Nephron (organoid): Measurements from ENCODE around the gene GLB1L2.

ENCODE experiments used
- H3K27ac Mint-ChIP-seq, 3 experiments: 2 replicates each; pipeline ENCODE4 v1.8.0; 2020; ENCODE audit warnings: mixed read lengths in 3 of 3, mild to moderate bottlenecking in 2 of 3, moderate library complexity in 1 of 3
- H3K27me3 Mint-ChIP-seq: 2 replicates; pipeline ENCODE4 v1.8.0; 2021; ENCODE audit warnings: low read depth, mild to moderate bottlenecking, moderate library complexity, mixed read lengths
- H3K36me3 Mint-ChIP-seq: 2 replicates; pipeline ENCODE4 v1.8.0; 2020; ENCODE audit warnings: low read depth, mixed read lengths
- H3K4me1 Mint-ChIP-seq: 2 replicates; pipeline ENCODE4 v1.8.0; 2020; ENCODE audit warnings: mixed read lengths
- H3K4me3 Mint-ChIP-seq, 3 experiments: 2 replicates each; pipeline ENCODE4 v1.8.0; 2020; ENCODE audit warnings: mild to moderate bottlenecking in 3 of 3, mixed read lengths in 3 of 3, moderate library complexity in 2 of 3
- H3K9me3 Mint-ChIP-seq: 2 replicates; pipeline ENCODE4 v1.8.0; 2020; ENCODE audit warnings: mixed read lengths
- CTCF ChIP-seq, 3 experiments: fragments of 200-600 bp; sonication (generic); IDR thresholded peaks; one replicate each; pipeline ENCODE4 v1.5.0; 2021; ENCODE audit warnings: antibody characterized with exemption in 3 of 3; ENCODE audit not compliant: unreplicated experiment in 3 of 3

The GLB1L2 gene

GRCh38 chr11:134414766-134415765 is 83.3 kb downstream of the GLB1L2 start:
- Mint-ChIP-seq H3K36me3 (no peaks in the 10 kb centered on the region), H3K27me3 (peaks cover 80% of the 10 kb centered on the region), H3K9me3 (no peaks in the 10 kb centered on the region), H3K27ac (no peak overlapping the region), H3K4me1 (peaks cover 13% of the 10 kb centered on the region), H3K4me3 (peak overlapping the region; percentile 24 to 56 (median 54))
- no peak for TF ChIP-seq CTCF (IDR thresholded peaks at IDR 0.05; ENCODE audit: unreplicated experiment in 3 of 3)

- Mint-ChIP-seq H3K9me3 (no peaks in the 10 kb centered on the region), H3K4me3 (no peak overlapping the region), H3K4me1 (peaks cover 13% of the 10 kb centered on the region), H3K27me3 (peaks cover 72% of the 10 kb centered on the region), H3K36me3 (no peaks in the 10 kb centered on the region), H3K27ac (no peak overlapping the region)
- TF ChIP-seq CTCF (IDR thresholded peaks at IDR 0.05; ENCODE audit: unreplicated experiment in 3 of 3): no peak
Measured at GRCh38 chr11:134416726-134417125, 84.9 kb downstream of the GLB1L2 start.

GRCh38 chr11:134417871-134418840 is 86.4 kb downstream of the GLB1L2 start:
- H3K36me3 Mint-ChIP-seq: no peaks in the 10 kb centered on the region
- H3K27ac Mint-ChIP-seq: no peak overlapping the region
- H3K9me3 Mint-ChIP-seq: no peaks in the 10 kb centered on the region
- H3K4me3 Mint-ChIP-seq: no peak overlapping the region
- peaks cover 13% of the 10 kb centered on the region for H3K4me1 Mint-ChIP-seq
- H3K27me3 Mint-ChIP-seq: peaks cover 70% of the 10 kb centered on the region
- TF ChIP-seq CTCF (IDR thresholded peaks at IDR 0.05; ENCODE audit: unreplicated experiment in 3 of 3): no peak

- Mint-ChIP-seq H3K4me1 (peaks cover 6% of the 10 kb centered on the region), H3K9me3 (no peaks in the 10 kb centered on the region), H3K4me3 (no peak overlapping the region), H3K27ac (no peak overlapping the region), H3K36me3 (no peaks in the 10 kb centered on the region), H3K27me3 (peaks cover 45% of the 10 kb centered on the region)
- no peak for TF ChIP-seq CTCF (IDR thresholded peaks at IDR 0.05; ENCODE audit: unreplicated experiment in 3 of 3)
Measured at GRCh38 chr11:134423106-134423505, 91.3 kb downstream of the GLB1L2 start.

GRCh38 chr11:134425413-134425812 is 93.6 kb downstream of the GLB1L2 start:
- Mint-ChIP-seq H3K27me3 (peaks cover 37% of the 10 kb centered on the region), H3K27ac (no peak overlapping the region), H3K4me3 (no peak overlapping the region), H3K9me3 (no peaks in the 10 kb centered on the region), H3K36me3 (no peaks in the 10 kb centered on the region), H3K4me1 (peaks cover 6% of the 10 kb centered on the region)
- no peak for TF ChIP-seq CTCF (IDR thresholded peaks at IDR 0.05; ENCODE audit: unreplicated experiment in 3 of 3)
